ENCODE data around the gene OPN3. TPM values are rescaled to one million over a fixed set of nuclear protein-coding genes. Genes with fewer than 3 reads are reported as not detected.

The OPN3 gene
- total and polyA plus RNA-seq, 2 of the 4 experiments (the other 2 are of a cell fraction) = 16.4 to 21.9 TPM

DNA sequence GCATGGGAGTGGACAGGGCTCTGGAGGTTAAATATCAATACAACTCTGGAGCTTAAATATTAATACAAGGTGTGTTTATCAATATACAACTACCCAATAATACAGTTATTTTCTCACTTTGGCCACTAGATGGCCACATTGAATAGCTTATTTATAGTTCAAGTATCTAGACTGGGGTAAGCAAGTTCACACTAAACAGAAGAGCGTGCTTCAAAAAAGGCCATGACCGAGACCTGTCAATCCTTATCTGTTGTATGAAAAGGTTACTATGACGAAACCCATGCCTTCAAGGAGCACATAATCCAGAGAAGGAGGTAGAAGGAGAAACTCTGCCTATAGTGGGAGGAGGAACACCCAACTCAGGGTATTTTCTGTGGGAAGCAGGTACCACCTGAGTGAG lies 29.1 kb downstream of the OPN3 start:
- Histone ChIP-seq H4K5ac (ENCODE audit: low read depth, low read length) (peak overlapping the region; percentile 73; the same call in 1 of the 2 replicates), H2AK5ac (ENCODE audit: low read depth, low read length) (no peak overlapping the region), H2BK120ac (ENCODE audit: low read depth, low read length) (peak overlapping the region; percentile 75), H2BK5ac (ENCODE audit: low read depth, low read length, poor library complexity, severe bottlenecking) (no peak overlapping the region), H3K9me1 (ENCODE audit: insufficient read depth, low read length) (0 out of 2 replicates have a peak, but pooled peaks cover 3% of the 10 kb centered on the region), H2AK9ac (replicated peaks; ENCODE audit: low read depth, low read length, poor library complexity) (no peak overlapping the region), H3K23ac (ENCODE audit: low read depth, low read length) (no peak overlapping the region), H2BK20ac (ENCODE audit: low read depth, low read length) (peak overlapping the region; percentile 86), H3K4ac (ENCODE audit: low read depth, low read length) (peak overlapping the region; percentile 51; the same call in 1 of the 2 replicates), H2BK15ac (ENCODE audit: low read depth, low read length) (0 out of 3 replicates have a peak overlapping the region, but pooled peaks have one; percentile 35), H3K56ac (ENCODE audit: extremely low read depth, insufficient read depth, low read length) (no peak overlapping the region), H3K27ac (ENCODE audit: insufficient read depth, low read length) (no peak overlapping the region), H3K79me1 (ENCODE audit: low read depth in 1 of 2, low read length in 2 of 2) (peaks cover 3 to 8% of the 10 kb centered on the region in 2 experiments; a peak in 1 of 4 replicates), H4K8ac (ENCODE audit: low read depth in 2 of 2, low read length in 2 of 2) (no peak overlapping the region; a peak in 1 of 4 replicates), H4K91ac (ENCODE audit: insufficient read depth, low read depth, low read length) (no peak overlapping the region), H3K14ac (replicated peaks; ENCODE audit: low read depth, low read length) (no peak overlapping the region), H3K36me3 (ENCODE audit: control insufficient read depth, insufficient read depth, low read length) (no peaks in the 10 kb centered on the region), H3K27me3 (ENCODE audit: control insufficient read depth, insufficient read depth, low read length) (no peaks in the 10 kb centered on the region), H3K9ac (ENCODE audit: low read depth, low read length) (no peak overlapping the region), H4K20me1 (ENCODE audit: insufficient read depth, low read length) (no peaks in the 10 kb centered on the region), H3K4me2 (ENCODE audit: low read depth, low read length) (no peak overlapping the region), H3K18ac (ENCODE audit: low read depth, low read length) (peak overlapping the region; percentile 82), H2AFZ (replicated peaks; ENCODE audit: low read length, poor library complexity) (peak overlapping the region; percentile 56), H3K4me1 (ENCODE audit: control insufficient read depth, insufficient read depth, low read length) (peaks cover 15% of the 10 kb centered on the region), H3K4me3 (ENCODE audit: insufficient read depth, low read depth, low read length) (no peak overlapping the region), H3K9me3 (ENCODE audit: control insufficient read depth, insufficient read depth, low read length) (no peaks in the 10 kb centered on the region)
- WGBS, 2 experiments (ENCODE audit: extremely low coverage in 2 of 2, insufficient read length in 1 of 2) = no CpG with 5 or more reads among the region's 3 CpGs
- in situ Hi-C loops (cut with MboI; ENCODE audit: low sequenced_read_pairs) = loop anchor here (5.0 to 25.0 kb wide), 2 partner anchors 226 to 1701 kb away; no protein-coding TSS in a partner anchor
- ATAC-seq (ENCODE audit: low read depth) (peak; percentile 46), DNase-seq (peak; percentile 79)
- dilution Hi-C loops (cut with HindIII; ENCODE audit: low sequenced_read_pairs, unreplicated experiment) = no loop called here
- CTCF ChIA-PET = interaction anchor here (0.5 to 2.7 kb wide), 21 partner anchors 10 to 1785 kb away, joined by 3 to 9 read pairs (median 4); partner anchors contain the start of genes EXO1 and MAP1LC3C
- no TSS peak for BruUV-seq (replicated peaks)
- intact Hi-C loops (cut with micrococcal nuclease) = loop anchor here (2.0 to 5.0 kb wide), 3 partner anchors 78 to 388 kb away; partner anchors contain the start of genes KMO and MAP1LC3C
- TF ChIP-seq POLR2A (IDR thresholded peaks at IDR 0.05; ENCODE audit: low read depth, low read length) (no peak), SMC3 (IDR thresholded peaks at IDR 0.05; ENCODE audit: low read depth, low read length) (peak; percentile 41; the same call in 1 of the 2 replicates), MXI1 (IDR thresholded peaks at IDR 0.05; ENCODE audit: borderline replicate concordance, low read depth, low read length) (no peak), RAD21 (IDR thresholded peaks at IDR 0.05; ENCODE audit: low read length) (peak; percentile 77), ELK1 (IDR thresholded peaks at IDR 0.05; ENCODE audit: borderline replicate concordance, low read depth, low read length) (no peak), CTCF (conservative IDR thresholded peaks at IDR 0.05; ENCODE audit: low read depth, low read length) (peak; percentile 67), CEBPB (IDR thresholded peaks at IDR 0.05; ENCODE audit: low read depth, low read length) (no peak)
- TF ChIP-seq, protein P1, sequence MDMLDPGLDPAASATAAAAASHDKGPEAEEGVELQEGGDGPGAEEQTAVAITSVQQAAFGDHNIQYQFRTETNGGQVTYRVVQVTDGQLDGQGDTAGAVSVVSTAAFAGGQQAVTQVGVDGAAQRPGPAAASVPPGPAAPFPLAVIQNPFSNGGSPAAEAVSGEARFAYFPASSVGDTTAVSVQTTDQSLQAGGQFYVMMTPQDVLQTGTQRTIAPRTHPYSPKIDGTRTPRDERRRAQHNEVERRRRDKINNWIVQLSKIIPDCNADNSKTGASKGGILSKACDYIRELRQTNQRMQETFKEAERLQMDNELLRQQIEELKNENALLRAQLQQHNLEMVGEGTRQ (IDR thresholded peaks at IDR 0.05; ENCODE audit: low read depth, low read length) = no peak
- POLR2A ChIA-PET (ENCODE audit: unreplicated experiment) = interaction anchor here (0.5 kb wide), 1 partner anchor 257 kb away, joined by 3 read pairs; no protein-coding TSS in a partner anchor

All from IMR-90 (cell line).